Vagina (tissue), 2 donors: ENCODE results near the gene ARHGEF28. TPM values are rescaled to one million over a fixed set of nuclear protein-coding genes. Genes with fewer than 3 reads are reported as not detected.

Experiments
- DNase-seq, 2 donors: peaks; one replicate each; pipeline ENCODE4 v3.0.0-alpha.2; 2017; ENCODE audit errors: extremely low spot score in 2 of 2
- H3K27ac ChIP-seq: fragments of 200-600 bp; sonication (generic); one replicate; pipeline ENCODE4 v1.5.1; 2019
- H3K27me3 ChIP-seq: fragments of 200-600 bp; sonication (generic); one replicate; pipeline ENCODE4 v1.5.1; 2019
- H3K36me3 ChIP-seq, 2 donors: fragments of 200-600 bp; sonication (generic); one replicate each; pipeline ENCODE4 v1.5.1; 2017 to 2019
- H3K4me1 ChIP-seq: fragments of 200-600 bp; sonication (generic); one replicate; pipeline ENCODE4 v1.5.1; 2019
- H3K4me3 ChIP-seq, 2 donors: fragments of 200-600 bp; sonication (generic); 1 replicate in 1 of 2; 2 replicates in 1 of 2; pipeline ENCODE4 v1.5.1; 2016 to 2019
- H3K9me3 ChIP-seq: fragments of 200-600 bp; sonication (generic); one replicate; pipeline ENCODE4 v1.5.1; 2019
- POLR2A ChIP-seq, 2 donors: fragments of 450-650 bp; IDR thresholded peaks; one replicate each; pipeline ENCODE4 v1.6.1; 2017; ENCODE audit warnings: antibody characterized with exemption in 2 of 2, mild to moderate bottlenecking in 2 of 2, moderate library complexity in 2 of 2
- POLR2AphosphoS5 ChIP-seq, 2 donors: sonication (generic); formaldehyde crosslinking; IDR thresholded peaks; one replicate each; pipeline ENCODE4 v1.9.0; 2017; ENCODE audit warnings: antibody characterized with exemption in 2 of 2, mild to moderate bottlenecking in 2 of 2, low read depth in 1 of 2; ENCODE audit not compliant: insufficient read depth in 1 of 2
- intact Hi-C: fragments of 100-400 bp; cut with DNase I; formaldehyde crosslinking; loops from one replicate; pipeline ENCODE4 v1.15.1; 2023
- total RNA-seq: library from RNA; depleted of rRNA; stranded (reverse); fragments of >200 nt; gene quantifications from one replicate; pipeline ENCODE4 v1.2.3, GENCODE V29; 2016
- TF ChIP-seq, protein P1 (sequence below), 3 experiments: fragments of 450-650 bp in 2 of 3; fragments of 200-600 bp in 1 of 3; sonication (generic) in 1 of 3; IDR thresholded peaks; one replicate each; pipeline ENCODE4 v1.5.1; 2017 to 2019; ENCODE audit warnings: antibody characterized with exemption in 3 of 3, mild to moderate bottlenecking in 2 of 3, moderate library complexity in 2 of 3

The ARHGEF28 gene
- total RNA-seq, 1 donor from 2014 or later = 41.0 TPM

GRCh38 chr5:73612799-73613198, 13.2 kb upstream of the ARHGEF28 start:
- H3K4me1 ChIP-seq = no peaks in the 10 kb centered on the region
- intact Hi-C loops = no loop called here
- no peak overlapping the region for H3K27ac ChIP-seq
- no peaks in the 10 kb centered on the region for H3K9me3 ChIP-seq
- H3K4me3 ChIP-seq = no peak overlapping the region
- TF ChIP-seq, protein P1, sequence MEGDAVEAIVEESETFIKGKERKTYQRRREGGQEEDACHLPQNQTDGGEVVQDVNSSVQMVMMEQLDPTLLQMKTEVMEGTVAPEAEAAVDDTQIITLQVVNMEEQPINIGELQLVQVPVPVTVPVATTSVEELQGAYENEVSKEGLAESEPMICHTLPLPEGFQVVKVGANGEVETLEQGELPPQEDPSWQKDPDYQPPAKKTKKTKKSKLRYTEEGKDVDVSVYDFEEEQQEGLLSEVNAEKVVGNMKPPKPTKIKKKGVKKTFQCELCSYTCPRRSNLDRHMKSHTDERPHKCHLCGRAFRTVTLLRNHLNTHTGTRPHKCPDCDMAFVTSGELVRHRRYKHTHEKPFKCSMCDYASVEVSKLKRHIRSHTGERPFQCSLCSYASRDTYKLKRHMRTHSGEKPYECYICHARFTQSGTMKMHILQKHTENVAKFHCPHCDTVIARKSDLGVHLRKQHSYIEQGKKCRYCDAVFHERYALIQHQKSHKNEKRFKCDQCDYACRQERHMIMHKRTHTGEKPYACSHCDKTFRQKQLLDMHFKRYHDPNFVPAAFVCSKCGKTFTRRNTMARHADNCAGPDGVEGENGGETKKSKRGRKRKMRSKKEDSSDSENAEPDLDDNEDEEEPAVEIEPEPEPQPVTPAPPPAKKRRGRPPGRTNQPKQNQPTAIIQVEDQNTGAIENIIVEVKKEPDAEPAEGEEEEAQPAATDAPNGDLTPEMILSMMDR (IDR thresholded peaks at IDR 0.05) = no peak
- TF ChIP-seq POLR2A (IDR thresholded peaks at IDR 0.05) = no peak
- no peak for TF ChIP-seq POLR2AphosphoS5 (IDR thresholded peaks at IDR 0.05; ENCODE audit: insufficient read depth in 1 of 2, low read depth in 1 of 2)
- no peaks in the 10 kb centered on the region for H3K27me3 ChIP-seq
- no peak for DNase-seq
- H3K36me3 ChIP-seq = no peaks in the 10 kb centered on the region

DNA sequence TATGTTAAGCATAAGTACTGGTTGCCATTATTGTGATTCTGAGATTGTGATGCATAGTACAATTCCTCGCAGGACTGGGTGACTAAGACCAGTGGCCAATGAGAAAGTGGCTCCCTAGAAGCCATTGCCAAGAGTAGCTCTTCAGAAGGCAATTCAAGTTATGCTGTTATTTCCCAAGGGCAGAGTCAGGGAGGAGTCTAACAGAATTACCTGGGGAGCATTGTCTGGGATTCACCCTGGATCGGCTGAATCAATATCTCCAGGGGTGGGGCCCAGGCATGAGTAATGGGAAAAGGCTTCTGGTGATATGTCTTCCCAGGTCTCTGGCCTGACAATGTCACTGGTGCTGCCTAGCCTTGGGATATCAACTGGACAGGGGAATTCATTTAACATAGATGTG, 10.9 kb upstream of the ARHGEF28 start:
- TF ChIP-seq, protein P1 (IDR thresholded peaks at IDR 0.05) = no peak
- TF ChIP-seq POLR2AphosphoS5 (IDR thresholded peaks at IDR 0.05; ENCODE audit: insufficient read depth in 1 of 2, low read depth in 1 of 2) = peak in 1 of 2 donors; percentile 8
- no peak overlapping the region for H3K27ac ChIP-seq

GRCh38 chr5:73615947-73616346, 10.0 kb upstream of the ARHGEF28 start:
- H3K27ac ChIP-seq = no peak overlapping the region
- no peak overlapping the region for H3K4me3 ChIP-seq
- H3K36me3 ChIP-seq = no peaks in the 10 kb centered on the region
- no peaks in the 10 kb centered on the region for H3K9me3 ChIP-seq
- no peaks in the 10 kb centered on the region for H3K27me3 ChIP-seq
- intact Hi-C loops = no loop called here
- TF ChIP-seq POLR2AphosphoS5 (IDR thresholded peaks at IDR 0.05; ENCODE audit: insufficient read depth in 1 of 2, low read depth in 1 of 2) = no peak
- TF ChIP-seq, protein P1 (IDR thresholded peaks at IDR 0.05) = no peak
- no peak for TF ChIP-seq POLR2A (IDR thresholded peaks at IDR 0.05)
- no peak for DNase-seq
- H3K4me1 ChIP-seq = no peaks in the 10 kb centered on the region

More for the DNA sequence above, 10.9 kb upstream of the ARHGEF28 start:
- no peak overlapping the region for H3K4me3 ChIP-seq
- no peaks in the 10 kb centered on the region for H3K27me3 ChIP-seq
- no peak for DNase-seq
- no peaks in the 10 kb centered on the region for H3K9me3 ChIP-seq
- intact Hi-C loops = no loop called here
- no peaks in the 10 kb centered on the region for H3K36me3 ChIP-seq
- H3K4me1 ChIP-seq = no peaks in the 10 kb centered on the region

GRCh38 chr5:73617510-73618279, 8.3 kb upstream of the ARHGEF28 start:
- Histone ChIP-seq H3K4me1 (no peaks in the 10 kb centered on the region), H3K27ac (no peak overlapping the region), H3K9me3 (no peaks in the 10 kb centered on the region), H3K36me3 (no peaks in the 10 kb centered on the region), H3K4me3 (no peak overlapping the region), H3K27me3 (no peaks in the 10 kb centered on the region)
- TF ChIP-seq POLR2AphosphoS5 (IDR thresholded peaks at IDR 0.05; ENCODE audit: insufficient read depth in 1 of 2, low read depth in 1 of 2) = no peak
- TF ChIP-seq, protein P1 (IDR thresholded peaks at IDR 0.05) = no peak
- TF ChIP-seq POLR2A (IDR thresholded peaks at IDR 0.05) = no peak
- no peak for DNase-seq
- intact Hi-C loops = no loop called here

DNA sequence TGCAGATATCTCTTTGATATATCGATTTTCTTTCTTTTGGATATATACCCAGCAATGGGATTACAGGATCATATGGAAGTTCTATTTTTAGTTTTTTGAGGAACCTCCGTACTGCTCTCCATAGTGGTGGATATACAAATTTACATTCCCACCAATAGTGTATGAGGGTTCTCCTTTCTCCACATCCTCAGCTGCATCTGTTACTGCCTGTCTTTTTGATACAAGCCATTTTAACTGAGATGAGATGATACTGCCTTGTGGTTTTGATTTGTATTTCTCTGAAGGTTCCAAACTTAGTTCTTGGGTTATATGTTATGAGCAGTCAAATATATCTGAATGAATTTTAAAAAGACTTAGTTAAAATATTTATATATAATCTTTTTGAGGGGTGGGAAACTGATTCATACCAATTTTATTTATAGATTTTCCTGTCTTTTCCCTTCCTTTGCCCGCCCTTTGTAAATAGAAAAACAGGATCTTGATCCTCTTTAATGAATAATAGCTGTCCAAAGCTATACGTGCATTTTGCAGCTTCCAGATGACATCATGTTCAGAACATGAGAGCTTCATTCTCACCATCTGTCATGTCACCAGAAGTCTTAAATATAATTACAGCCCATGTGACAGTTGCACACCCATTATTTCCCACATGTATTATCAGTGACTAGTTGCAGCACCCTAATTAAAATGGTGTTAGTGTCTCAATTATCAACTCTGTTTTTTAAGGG, 6.2 kb upstream of the ARHGEF28 start:
- no peaks in the 10 kb centered on the region for H3K36me3 ChIP-seq
- H3K4me1 ChIP-seq = no peaks in the 10 kb centered on the region
- H3K27ac ChIP-seq = no peak overlapping the region
- no peaks in the 10 kb centered on the region for H3K9me3 ChIP-seq
- no peak for DNase-seq
- no peaks in the 10 kb centered on the region for H3K27me3 ChIP-seq
- intact Hi-C loops = no loop called here
- TF ChIP-seq POLR2A (IDR thresholded peaks at IDR 0.05) = no peak
- TF ChIP-seq, protein P1 (IDR thresholded peaks at IDR 0.05) = no peak
- TF ChIP-seq POLR2AphosphoS5 (IDR thresholded peaks at IDR 0.05; ENCODE audit: insufficient read depth in 1 of 2, low read depth in 1 of 2) = no peak
- H3K4me3 ChIP-seq = no peak overlapping the region
